ENCODE data around the gene TBCK. TPM values are rescaled to one million over a fixed set of nuclear protein-coding genes. Genes with fewer than 3 reads are reported as not detected.

The TBCK gene
- total RNA-seq, 4 donors from 2014 or later, result 49.2 to 70.6 (median 58.7) TPM

DNA sequence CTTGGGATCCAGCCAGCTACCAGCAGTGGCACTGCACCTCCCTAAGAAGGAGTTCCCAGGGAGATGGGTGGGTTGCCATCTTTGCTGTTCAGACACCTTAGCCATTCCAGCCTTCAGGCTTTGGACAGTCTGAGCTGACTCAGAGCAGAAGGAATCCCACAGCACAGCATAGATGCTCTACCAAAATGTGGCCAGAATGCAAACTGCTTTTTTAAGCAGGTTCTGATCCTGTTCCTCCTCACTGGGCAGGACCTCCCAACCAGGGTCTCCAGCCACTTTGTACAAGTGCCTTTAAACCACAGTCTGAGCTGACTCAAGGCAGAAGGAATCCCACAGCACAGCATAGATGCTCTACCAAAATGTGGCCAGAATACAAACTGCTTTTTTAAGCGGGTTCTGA lies 211.7 kb downstream of the TBCK start:
- Histone ChIP-seq H3K27ac (no peak overlapping the region), H3K4me3 (replicated peaks in 1 of 3) (no peak overlapping the region), H3K36me3 (no peaks in the 10 kb centered on the region), H3K9me3 (no peaks in the 10 kb centered on the region), H3K4me1 (no peaks in the 10 kb centered on the region), H3K27me3 (no peaks in the 10 kb centered on the region)
- no peak for DNase-seq
- no peak for TF ChIP-seq POLR2A (IDR thresholded peaks at IDR 0.05)
- TF ChIP-seq, protein P1, sequence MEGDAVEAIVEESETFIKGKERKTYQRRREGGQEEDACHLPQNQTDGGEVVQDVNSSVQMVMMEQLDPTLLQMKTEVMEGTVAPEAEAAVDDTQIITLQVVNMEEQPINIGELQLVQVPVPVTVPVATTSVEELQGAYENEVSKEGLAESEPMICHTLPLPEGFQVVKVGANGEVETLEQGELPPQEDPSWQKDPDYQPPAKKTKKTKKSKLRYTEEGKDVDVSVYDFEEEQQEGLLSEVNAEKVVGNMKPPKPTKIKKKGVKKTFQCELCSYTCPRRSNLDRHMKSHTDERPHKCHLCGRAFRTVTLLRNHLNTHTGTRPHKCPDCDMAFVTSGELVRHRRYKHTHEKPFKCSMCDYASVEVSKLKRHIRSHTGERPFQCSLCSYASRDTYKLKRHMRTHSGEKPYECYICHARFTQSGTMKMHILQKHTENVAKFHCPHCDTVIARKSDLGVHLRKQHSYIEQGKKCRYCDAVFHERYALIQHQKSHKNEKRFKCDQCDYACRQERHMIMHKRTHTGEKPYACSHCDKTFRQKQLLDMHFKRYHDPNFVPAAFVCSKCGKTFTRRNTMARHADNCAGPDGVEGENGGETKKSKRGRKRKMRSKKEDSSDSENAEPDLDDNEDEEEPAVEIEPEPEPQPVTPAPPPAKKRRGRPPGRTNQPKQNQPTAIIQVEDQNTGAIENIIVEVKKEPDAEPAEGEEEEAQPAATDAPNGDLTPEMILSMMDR (IDR thresholded peaks at IDR 0.05), result no peak
- intact Hi-C loops (cut with DNase I), result no loop called here
- 100% methylated on average over 1 of the region's 1 CpG for WGBS, 2 donors

GRCh38 chr4:106096454-106096853 lies 219.6 kb downstream of the TBCK start:
- Histone ChIP-seq H3K4me3 (replicated peaks in 1 of 3) (no peak overlapping the region), H3K27me3 (no peaks in the 10 kb centered on the region), H3K36me3 (peaks cover 0 to 2% of the 10 kb centered on the region in 2 donors), H3K27ac (no peak overlapping the region), H3K4me1 (no peaks in the 10 kb centered on the region), H3K9me3 (no peaks in the 10 kb centered on the region)
- DNase-seq, result no peak
- intact Hi-C loops (cut with DNase I), result no loop called here
- TF ChIP-seq POLR2A (IDR thresholded peaks at IDR 0.05), result no peak
- TF ChIP-seq, protein P1 (IDR thresholded peaks at IDR 0.05), result no peak
- WGBS, 2 donors, result 68 to 80% methylated on average over 1 of the region's 1 CpG

GRCh38 chr4:106095408-106095807 lies 220.6 kb downstream of the TBCK start:
- Histone ChIP-seq H3K9me3 (no peaks in the 10 kb centered on the region), H3K4me1 (no peaks in the 10 kb centered on the region), H3K36me3 (peaks cover 4 to 10% of the 10 kb centered on the region in 2 donors), H3K27me3 (no peaks in the 10 kb centered on the region), H3K4me3 (replicated peaks in 1 of 3) (no peak overlapping the region), H3K27ac (no peak overlapping the region)
- TF ChIP-seq, protein P1 (IDR thresholded peaks at IDR 0.05), result no peak
- TF ChIP-seq POLR2A (IDR thresholded peaks at IDR 0.05), result no peak
- DNase-seq, result no peak
- WGBS, 2 donors, result 46 to 59% methylated on average over 2 of the region's 2 CpGs
- intact Hi-C loops (cut with DNase I), result no loop called here

DNA sequence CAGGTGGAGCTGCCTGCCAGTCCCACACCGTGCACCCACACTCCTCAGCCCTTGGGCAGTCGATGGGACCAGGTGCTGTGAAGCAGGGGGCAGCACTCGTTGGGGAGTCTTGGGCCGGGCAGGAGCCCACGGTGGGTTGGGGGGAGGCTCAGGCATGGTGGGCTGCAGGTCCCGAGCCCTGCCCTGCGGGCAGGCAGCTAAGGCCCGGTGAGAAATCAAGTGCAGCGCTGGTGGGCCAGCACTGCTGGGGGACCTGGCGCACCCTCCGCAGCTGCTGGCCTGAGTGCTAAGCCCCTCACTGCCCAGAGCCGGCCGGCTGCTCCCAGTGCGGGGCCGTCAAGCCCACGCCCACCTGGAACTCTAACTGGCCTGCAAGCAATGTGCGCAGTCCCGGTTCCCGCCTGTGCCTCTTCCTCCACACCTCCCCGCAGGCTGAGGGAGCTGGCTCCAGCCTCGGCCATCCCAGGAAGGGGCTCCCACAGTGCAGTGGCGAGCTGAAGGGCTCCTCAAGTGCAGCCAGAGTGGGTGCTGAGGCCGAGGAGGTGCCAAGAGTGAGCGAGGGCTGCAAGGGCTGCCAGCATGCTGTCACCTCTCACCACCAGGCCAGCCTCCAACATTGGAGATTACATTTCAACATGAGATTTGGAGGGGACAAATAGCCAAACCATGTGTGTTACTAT lies 223.5 kb downstream of the TBCK start:
- peaks cover 4 to 10% of the 10 kb centered on the region in 2 donors for H3K36me3 ChIP-seq
- WGBS, 2 donors, result 92 to 97% methylated on average over 3 to 5 of the region's 24 CpGs

GRCh38 chr4:106090826-106091225 lies 225.2 kb downstream of the TBCK start:
- no peak overlapping the region for H3K27ac ChIP-seq
- H3K4me3 ChIP-seq (replicated peaks in 1 of 3), result no peak overlapping the region
- DNase-seq, result no peak
- H3K27me3 ChIP-seq, result no peaks in the 10 kb centered on the region
- intact Hi-C loops (cut with DNase I), result no loop called here
- peaks cover 10% of the 10 kb centered on the region in 2 donors for H3K36me3 ChIP-seq
- no peaks in the 10 kb centered on the region for H3K4me1 ChIP-seq
- H3K9me3 ChIP-seq, result no peaks in the 10 kb centered on the region
- TF ChIP-seq POLR2A (IDR thresholded peaks at IDR 0.05), result no peak
- TF ChIP-seq, protein P1 (IDR thresholded peaks at IDR 0.05), result no peak

More for the DNA sequence above, 223.5 kb downstream of the TBCK start:
- no peak for DNase-seq
- TF ChIP-seq POLR2A (IDR thresholded peaks at IDR 0.05), result no peak
- TF ChIP-seq, protein P1 (IDR thresholded peaks at IDR 0.05), result no peak
- H3K9me3 ChIP-seq, result no peaks in the 10 kb centered on the region
- no peaks in the 10 kb centered on the region for H3K27me3 ChIP-seq
- no peak overlapping the region for H3K27ac ChIP-seq
- H3K4me1 ChIP-seq, result no peaks in the 10 kb centered on the region
- H3K4me3 ChIP-seq (replicated peaks in 1 of 3), result no peak overlapping the region
- intact Hi-C loops (cut with DNase I), result no loop called here
